ENCODE results near the gene PPP2R2B. TPM values are rescaled to one million over a fixed set of nuclear protein-coding genes. Genes with fewer than 3 reads are reported as not detected.

The PPP2R2B gene
- total RNA-seq, 1 experiment from 2014 or later = 20.3 TPM

DNA sequence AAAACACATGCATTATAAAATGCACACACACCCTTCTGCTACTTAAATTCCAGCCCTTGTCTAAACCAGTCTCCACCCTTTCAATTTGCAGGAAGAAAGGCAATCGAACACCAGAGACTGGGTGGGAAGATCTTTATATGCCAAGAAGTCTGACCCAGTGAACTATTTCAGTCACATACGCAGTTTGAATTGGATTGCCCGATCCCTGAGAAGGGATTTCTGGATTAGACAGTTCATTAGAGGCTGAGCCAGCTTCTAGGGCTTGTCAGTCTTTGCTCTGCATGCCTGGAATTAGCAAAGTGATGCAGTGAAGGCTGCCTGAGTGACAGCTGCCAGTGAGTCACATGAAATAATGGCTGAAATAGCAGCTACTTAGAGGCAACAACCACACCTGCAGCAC, 159.9 kb downstream of the PPP2R2B start (continued):
- TF ChIP-seq CREM (CRISPR knock-in tag; IDR thresholded peaks at IDR 0.05) (no peak), ETV6 (CRISPR knock-in tag; IDR thresholded peaks at IDR 0.05) (no peak), GABPB1 (CRISPR knock-in tag; IDR thresholded peaks at IDR 0.05) (no peak)
- TF ChIP-seq, protein P1, sequence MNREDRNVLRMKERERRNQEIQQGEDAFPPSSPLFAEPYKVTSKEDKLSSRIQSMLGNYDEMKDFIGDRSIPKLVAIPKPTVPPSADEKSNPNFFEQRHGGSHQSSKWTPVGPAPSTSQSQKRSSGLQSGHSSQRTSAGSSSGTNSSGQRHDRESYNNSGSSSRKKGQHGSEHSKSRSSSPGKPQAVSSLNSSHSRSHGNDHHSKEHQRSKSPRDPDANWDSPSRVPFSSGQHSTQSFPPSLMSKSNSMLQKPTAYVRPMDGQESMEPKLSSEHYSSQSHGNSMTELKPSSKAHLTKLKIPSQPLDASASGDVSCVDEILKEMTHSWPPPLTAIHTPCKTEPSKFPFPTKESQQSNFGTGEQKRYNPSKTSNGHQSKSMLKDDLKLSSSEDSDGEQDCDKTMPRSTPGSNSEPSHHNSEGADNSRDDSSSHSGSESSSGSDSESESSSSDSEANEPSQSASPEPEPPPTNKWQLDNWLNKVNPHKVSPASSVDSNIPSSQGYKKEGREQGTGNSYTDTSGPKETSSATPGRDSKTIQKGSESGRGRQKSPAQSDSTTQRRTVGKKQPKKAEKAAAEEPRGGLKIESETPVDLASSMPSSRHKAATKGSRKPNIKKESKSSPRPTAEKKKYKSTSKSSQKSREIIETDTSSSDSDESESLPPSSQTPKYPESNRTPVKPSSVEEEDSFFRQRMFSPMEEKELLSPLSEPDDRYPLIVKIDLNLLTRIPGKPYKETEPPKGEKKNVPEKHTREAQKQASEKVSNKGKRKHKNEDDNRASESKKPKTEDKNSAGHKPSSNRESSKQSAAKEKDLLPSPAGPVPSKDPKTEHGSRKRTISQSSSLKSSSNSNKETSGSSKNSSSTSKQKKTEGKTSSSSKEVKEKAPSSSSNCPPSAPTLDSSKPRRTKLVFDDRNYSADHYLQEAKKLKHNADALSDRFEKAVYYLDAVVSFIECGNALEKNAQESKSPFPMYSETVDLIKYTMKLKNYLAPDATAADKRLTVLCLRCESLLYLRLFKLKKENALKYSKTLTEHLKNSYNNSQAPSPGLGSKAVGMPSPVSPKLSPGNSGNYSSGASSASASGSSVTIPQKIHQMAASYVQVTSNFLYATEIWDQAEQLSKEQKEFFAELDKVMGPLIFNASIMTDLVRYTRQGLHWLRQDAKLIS (CRISPR knock-in tag; IDR thresholded peaks at IDR 0.05; ENCODE audit: borderline replicate concordance) = no peak
- TF ChIP-seq, protein P2, sequence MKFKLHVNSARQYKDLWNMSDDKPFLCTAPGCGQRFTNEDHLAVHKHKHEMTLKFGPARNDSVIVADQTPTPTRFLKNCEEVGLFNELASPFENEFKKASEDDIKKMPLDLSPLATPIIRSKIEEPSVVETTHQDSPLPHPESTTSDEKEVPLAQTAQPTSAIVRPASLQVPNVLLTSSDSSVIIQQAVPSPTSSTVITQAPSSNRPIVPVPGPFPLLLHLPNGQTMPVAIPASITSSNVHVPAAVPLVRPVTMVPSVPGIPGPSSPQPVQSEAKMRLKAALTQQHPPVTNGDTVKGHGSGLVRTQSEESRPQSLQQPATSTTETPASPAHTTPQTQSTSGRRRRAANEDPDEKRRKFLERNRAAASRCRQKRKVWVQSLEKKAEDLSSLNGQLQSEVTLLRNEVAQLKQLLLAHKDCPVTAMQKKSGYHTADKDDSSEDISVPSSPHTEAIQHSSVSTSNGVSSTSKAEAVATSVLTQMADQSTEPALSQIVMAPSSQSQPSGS (CRISPR knock-in tag; IDR thresholded peaks at IDR 0.05; ENCODE audit: borderline replicate concordance, low read depth) = no peak

DNA sequence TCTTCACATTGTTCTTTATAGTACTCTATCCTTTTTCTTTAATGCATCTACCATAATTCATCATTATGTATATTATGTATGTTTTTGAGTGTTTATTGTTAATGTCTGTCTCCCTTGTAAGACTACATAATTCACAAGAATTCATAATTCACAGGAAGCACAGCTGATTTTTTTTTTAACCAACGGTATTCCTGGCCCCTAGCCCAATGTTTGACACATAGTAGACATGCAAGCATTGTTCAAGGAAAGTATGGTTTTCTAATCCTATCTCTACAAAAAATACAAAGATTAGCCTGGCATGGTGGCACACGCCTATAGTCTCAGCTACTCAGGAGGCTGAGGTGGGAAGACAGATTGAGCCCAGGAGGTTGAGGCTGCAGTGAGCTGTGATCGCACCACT, 160.6 kb downstream of the PPP2R2B start:
- Mint-ChIP-seq H3K4me3 (no peak overlapping the region), H3K4me1 (0 out of 2 replicates have a peak, but pooled peaks cover 2% of the 10 kb centered on the region), H3K9me3 (no peaks in the 10 kb centered on the region), H3K36me3 (no peaks in the 10 kb centered on the region), H3K27me3 (ENCODE audit: low read depth) (no peaks in the 10 kb centered on the region), H3K27ac (no peak overlapping the region)
- DNase-seq (ENCODE audit: low spot score) (no peak), ATAC-seq (no peak)
- TF ChIP-seq ZBTB43 (CRISPR knock-in tag; IDR thresholded peaks at IDR 0.05) = no peak
- TF ChIP-seq PRRX2 (CRISPR knock-in tag; IDR thresholded peaks at IDR 0.05) = no peak
- TF ChIP-seq, protein P3, sequence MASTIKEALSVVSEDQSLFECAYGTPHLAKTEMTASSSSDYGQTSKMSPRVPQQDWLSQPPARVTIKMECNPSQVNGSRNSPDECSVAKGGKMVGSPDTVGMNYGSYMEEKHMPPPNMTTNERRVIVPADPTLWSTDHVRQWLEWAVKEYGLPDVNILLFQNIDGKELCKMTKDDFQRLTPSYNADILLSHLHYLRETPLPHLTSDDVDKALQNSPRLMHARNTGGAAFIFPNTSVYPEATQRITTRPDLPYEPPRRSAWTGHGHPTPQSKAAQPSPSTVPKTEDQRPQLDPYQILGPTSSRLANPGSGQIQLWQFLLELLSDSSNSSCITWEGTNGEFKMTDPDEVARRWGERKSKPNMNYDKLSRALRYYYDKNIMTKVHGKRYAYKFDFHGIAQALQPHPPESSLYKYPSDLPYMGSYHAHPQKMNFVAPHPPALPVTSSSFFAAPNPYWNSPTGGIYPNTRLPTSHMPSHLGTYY (CRISPR knock-in tag; IDR thresholded peaks at IDR 0.05) = no peak
- no peak for TF ChIP-seq ZNF263 (CRISPR knock-in tag; IDR thresholded peaks at IDR 0.05; ENCODE audit: low read depth)
- no peak for TF ChIP-seq MXD4 (CRISPR knock-in tag; IDR thresholded peaks at IDR 0.05; ENCODE audit: borderline replicate concordance)
- TF ChIP-seq SOX15 (CRISPR knock-in tag; IDR thresholded peaks at IDR 0.05) = no peak
- TF ChIP-seq NFATC4 (CRISPR knock-in tag; IDR thresholded peaks at IDR 0.05) = no peak
- TF ChIP-seq, protein P4, sequence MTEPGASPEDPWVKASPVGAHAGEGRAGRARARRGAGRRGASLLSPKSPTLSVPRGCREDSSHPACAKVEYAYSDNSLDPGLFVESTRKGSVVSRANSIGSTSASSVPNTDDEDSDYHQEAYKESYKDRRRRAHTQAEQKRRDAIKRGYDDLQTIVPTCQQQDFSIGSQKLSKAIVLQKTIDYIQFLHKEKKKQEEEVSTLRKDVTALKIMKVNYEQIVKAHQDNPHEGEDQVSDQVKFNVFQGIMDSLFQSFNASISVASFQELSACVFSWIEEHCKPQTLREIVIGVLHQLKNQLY (CRISPR knock-in tag; IDR thresholded peaks at IDR 0.05) = no peak
- TF ChIP-seq MYBL2 (CRISPR knock-in tag; IDR thresholded peaks at IDR 0.05) = no peak
- TF ChIP-seq RELA (CRISPR knock-in tag; IDR thresholded peaks at IDR 0.05; ENCODE audit: borderline replicate concordance) = no peak
- no peak for TF ChIP-seq TEAD4 (CRISPR knock-in tag; IDR thresholded peaks at IDR 0.05)
- CTCF ChIA-PET = no interaction called here
- POLR2A ChIA-PET = no interaction called here

DNA sequence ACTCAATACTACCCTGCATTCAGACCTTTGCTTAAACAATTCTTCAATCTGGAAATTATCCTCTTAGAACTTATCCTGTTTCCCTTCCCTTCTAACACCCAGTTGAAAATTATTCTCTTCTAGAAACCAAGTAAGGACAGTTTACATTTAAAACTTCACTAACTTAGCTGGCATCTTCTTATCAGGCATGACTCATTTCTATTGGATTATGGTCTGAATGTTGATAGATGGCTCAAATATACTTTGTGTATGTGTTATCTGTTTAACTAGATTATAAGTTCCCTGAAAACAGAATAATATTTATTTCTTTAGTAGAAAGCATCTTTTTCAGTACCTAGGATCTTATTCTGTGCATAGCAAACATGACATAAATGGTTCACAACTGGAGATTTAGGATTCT, 161.9 kb downstream of the PPP2R2B start:
- Mint-ChIP-seq H3K4me3 (no peak overlapping the region), H3K4me1 (0 out of 2 replicates have a peak, but pooled peaks cover 2% of the 10 kb centered on the region), H3K27ac (no peak overlapping the region), H3K9me3 (no peaks in the 10 kb centered on the region), H3K36me3 (no peaks in the 10 kb centered on the region), H3K27me3 (ENCODE audit: low read depth) (no peaks in the 10 kb centered on the region)
- no peak for DNase-seq (ENCODE audit: low spot score)
- TF ChIP-seq JAZF1 (CRISPR knock-in tag; IDR thresholded peaks at IDR 0.05) (no peak), TP53 (CRISPR knock-in tag; IDR thresholded peaks at IDR 0.05) (no peak)
- ChIA-PET CTCF (no interaction called here), POLR2A (no interaction called here)
- no peak for ATAC-seq
